Measurements from ENCODE around the gene ZNF282.

ZNF282 gene

GRCh38 chr7:149196151-149196704 lies 882 bp downstream of the ZNF282 start:
- no peak for TF ChIP-seq OSR1 (CRISPR knock-in tag; IDR thresholded peaks at IDR 0.05)
- no peak for TF ChIP-seq ZC3H10 (CRISPR knock-in tag; IDR thresholded peaks at IDR 0.05)
- TF ChIP-seq ZNF8 (CRISPR knock-in tag; IDR thresholded peaks at IDR 0.05) = no peak
- no peak for TF ChIP-seq RARB (CRISPR knock-in tag; IDR thresholded peaks at IDR 0.05)
- no peak for TF ChIP-seq PPARA (CRISPR knock-in tag; IDR thresholded peaks at IDR 0.05; ENCODE audit: borderline replicate concordance)
- TF ChIP-seq BACH2 (CRISPR knock-in tag; IDR thresholded peaks at IDR 0.05; ENCODE audit: borderline replicate concordance) = no peak
- TF ChIP-seq ZFP30 (CRISPR knock-in tag; IDR thresholded peaks at IDR 0.05) = no peak
- TF ChIP-seq CSDC2 (CRISPR knock-in tag; IDR thresholded peaks at IDR 0.05) = no peak
- ATAC-seq = peak; percentile 7

- peak; percentile 34 for ATAC-seq
- TF ChIP-seq ZFP30 (CRISPR knock-in tag; IDR thresholded peaks at IDR 0.05) = no peak
- no peak for TF ChIP-seq ESRRG (CRISPR knock-in tag; IDR thresholded peaks at IDR 0.05)
- no peak for TF ChIP-seq ZNF8 (CRISPR knock-in tag; IDR thresholded peaks at IDR 0.05)
- TF ChIP-seq POU6F1 (CRISPR knock-in tag; IDR thresholded peaks at IDR 0.05; ENCODE audit: borderline replicate concordance, low read depth) = no peak
These were observed 1.4 kb downstream of the ZNF282 start for GRCh38 chr7:149196705-149197171.

DNA sequence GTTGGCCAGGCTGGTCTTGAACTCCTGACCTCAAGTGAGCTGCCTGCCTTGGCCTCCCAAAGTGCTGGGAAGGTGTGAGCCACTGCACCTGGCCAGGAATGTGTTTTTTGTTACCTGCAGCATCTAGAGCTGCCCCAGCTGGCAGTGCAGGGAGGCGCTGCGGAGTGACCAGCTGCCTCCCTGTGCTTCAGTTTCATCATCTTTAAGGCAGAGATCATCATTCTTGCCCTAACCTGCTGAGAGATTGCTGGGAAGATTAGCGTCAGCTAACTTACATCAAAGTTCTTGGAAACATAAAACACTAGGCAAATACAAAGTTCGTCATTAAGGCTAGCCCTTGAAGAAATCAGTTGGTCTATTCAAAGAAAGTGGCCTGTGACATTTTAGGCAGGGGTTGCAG lies 2.3 kb downstream of the ZNF282 start:
- no peak for TF ChIP-seq ISL1 (CRISPR knock-in tag; IDR thresholded peaks at IDR 0.05)
- no peak for ATAC-seq

DNA sequence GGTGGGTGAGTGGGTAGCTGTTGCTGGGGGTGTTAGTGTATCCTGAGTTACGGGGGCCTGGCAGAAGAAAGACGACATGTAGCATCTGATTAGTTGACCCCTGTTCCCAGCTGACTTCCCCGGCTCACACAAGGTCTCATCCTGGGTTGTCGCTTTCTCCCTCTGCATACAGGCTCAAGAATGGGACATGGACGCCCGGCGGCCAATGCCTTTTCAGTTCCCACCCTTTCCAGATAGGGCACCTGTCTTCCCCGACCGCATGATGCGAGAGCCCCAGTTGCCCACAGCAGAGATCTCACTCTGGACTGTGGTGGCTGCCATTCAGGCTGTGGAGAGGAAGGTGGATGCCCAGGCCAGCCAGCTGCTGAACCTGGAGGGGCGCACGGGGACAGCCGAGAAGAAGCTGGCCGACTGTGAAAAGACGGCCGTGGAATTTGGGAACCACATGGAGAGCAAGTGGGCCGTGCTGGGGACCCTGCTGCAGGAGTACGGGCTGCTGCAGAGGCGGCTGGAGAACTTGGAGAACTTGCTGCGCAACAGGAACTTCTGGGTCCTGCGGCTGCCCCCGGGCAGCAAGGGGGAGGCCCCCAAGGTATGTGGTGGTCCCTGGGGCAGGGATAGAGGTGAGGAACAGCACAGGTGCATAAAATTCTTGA lies 2.9 kb downstream of the ZNF282 start:
- TF ChIP-seq PATZ1 (CRISPR knock-in tag; IDR thresholded peaks at IDR 0.05; ENCODE audit: borderline replicate concordance) = no peak
- no peak for TF ChIP-seq CREB5 (CRISPR knock-in tag; IDR thresholded peaks at IDR 0.05; ENCODE audit: low read depth)
- no peak for TF ChIP-seq RARB (CRISPR knock-in tag; IDR thresholded peaks at IDR 0.05)
- no peak for TF ChIP-seq ESRRG (CRISPR knock-in tag; IDR thresholded peaks at IDR 0.05)
- no peak for TF ChIP-seq ZFP3 (CRISPR knock-in tag; IDR thresholded peaks at IDR 0.05)
- no peak for TF ChIP-seq TCF4 (CRISPR knock-in tag; IDR thresholded peaks at IDR 0.05; ENCODE audit: borderline replicate concordance)
- no peak for TF ChIP-seq PPARA (CRISPR knock-in tag; IDR thresholded peaks at IDR 0.05; ENCODE audit: borderline replicate concordance)
- TF ChIP-seq BACH2 (CRISPR knock-in tag; IDR thresholded peaks at IDR 0.05; ENCODE audit: borderline replicate concordance) = no peak
- no peak for TF ChIP-seq TOX (CRISPR knock-in tag; IDR thresholded peaks at IDR 0.05; ENCODE audit: borderline replicate concordance)
- no peak for ATAC-seq

DNA sequence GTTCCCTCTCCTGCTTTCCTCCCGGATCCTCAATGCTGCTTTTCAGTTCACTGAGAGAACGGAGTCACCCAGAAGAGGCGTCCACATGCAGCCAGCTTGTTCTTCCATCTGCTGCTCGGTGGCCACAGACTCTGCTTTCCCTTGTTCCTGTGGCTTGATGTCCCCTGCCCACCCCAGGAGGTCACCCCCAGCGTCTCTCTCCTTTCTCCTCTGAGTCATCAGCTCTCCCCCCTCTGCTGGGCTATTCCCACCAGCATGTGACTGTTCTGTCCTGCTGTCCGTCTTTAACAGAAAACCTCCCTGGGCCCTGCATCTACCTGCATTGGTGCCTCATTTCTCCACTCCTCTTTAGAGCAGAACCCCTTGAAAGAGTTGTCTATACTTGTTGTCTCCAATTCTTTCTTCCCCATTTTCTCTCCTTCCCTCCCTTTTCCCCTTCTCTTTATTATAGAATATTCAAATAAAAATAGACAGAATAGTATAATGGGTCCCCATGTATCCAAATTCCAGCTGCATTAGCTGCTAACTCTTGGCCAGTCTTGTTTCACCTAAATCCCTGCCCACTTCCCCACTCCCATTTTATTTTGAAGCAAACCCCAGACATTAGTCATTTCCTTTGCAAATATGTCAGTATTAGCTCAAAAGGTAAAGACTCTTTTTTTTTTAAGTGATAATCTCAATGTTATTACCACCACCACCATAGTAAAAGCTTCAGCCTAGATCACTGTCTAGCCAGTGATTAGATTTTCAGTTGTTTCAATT lies 4.1 kb downstream of the ZNF282 start:
- no peak for ATAC-seq
- TF ChIP-seq OSR1 (CRISPR knock-in tag; IDR thresholded peaks at IDR 0.05) = no peak
- TF ChIP-seq TOX (CRISPR knock-in tag; IDR thresholded peaks at IDR 0.05; ENCODE audit: borderline replicate concordance) = no peak
- TF ChIP-seq RARB (CRISPR knock-in tag; IDR thresholded peaks at IDR 0.05) = no peak
- TF ChIP-seq, protein P1, sequence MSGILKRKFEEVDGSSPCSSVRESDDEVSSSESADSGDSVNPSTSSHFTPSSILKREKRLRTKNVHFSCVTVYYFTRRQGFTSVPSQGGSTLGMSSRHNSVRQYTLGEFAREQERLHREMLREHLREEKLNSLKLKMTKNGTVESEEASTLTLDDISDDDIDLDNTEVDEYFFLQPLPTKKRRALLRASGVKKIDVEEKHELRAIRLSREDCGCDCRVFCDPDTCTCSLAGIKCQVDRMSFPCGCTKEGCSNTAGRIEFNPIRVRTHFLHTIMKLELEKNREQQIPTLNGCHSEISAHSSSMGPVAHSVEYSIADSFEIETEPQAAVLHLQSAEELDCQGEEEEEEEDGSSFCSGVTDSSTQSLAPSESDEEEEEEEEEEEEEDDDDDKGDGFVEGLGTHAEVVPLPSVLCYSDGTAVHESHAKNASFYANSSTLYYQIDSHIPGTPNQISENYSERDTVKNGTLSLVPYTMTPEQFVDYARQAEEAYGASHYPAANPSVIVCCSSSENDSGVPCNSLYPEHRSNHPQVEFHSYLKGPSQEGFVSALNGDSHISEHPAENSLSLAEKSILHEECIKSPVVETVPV (CRISPR knock-in tag; IDR thresholded peaks at IDR 0.05) = no peak
- TF ChIP-seq PATZ1 (CRISPR knock-in tag; IDR thresholded peaks at IDR 0.05; ENCODE audit: borderline replicate concordance) = no peak
- no peak for TF ChIP-seq ZNF565 (CRISPR knock-in tag; conservative IDR thresholded peaks at IDR 0.05; ENCODE audit: low read depth)
- TF ChIP-seq ESRRG (CRISPR knock-in tag; IDR thresholded peaks at IDR 0.05) = no peak
- no peak for TF ChIP-seq ZFP30 (CRISPR knock-in tag; IDR thresholded peaks at IDR 0.05)
- no peak for TF ChIP-seq TCF4 (CRISPR knock-in tag; IDR thresholded peaks at IDR 0.05; ENCODE audit: borderline replicate concordance)
- TF ChIP-seq POU6F1 (CRISPR knock-in tag; IDR thresholded peaks at IDR 0.05; ENCODE audit: borderline replicate concordance, low read depth) = no peak
- no peak for TF ChIP-seq SNAI2 (CRISPR knock-in tag; IDR thresholded peaks at IDR 0.05)

Measured in SK-N-SH treated with all-trans-retinoic acid at 6 μM for 48 hours (cell line).